GM20431 (cell line): ENCODE measurements around the gene PHETA1.
"Not testable (repeated sequence)": the region's sequence is repeated elsewhere in the genome, so short reads cannot be mapped to it uniquely, and the experiment has no call there.

Source experiments
- in situ Hi-C: fragments of 300-500 bp; cut with MseI, MboI; formaldehyde crosslinking; loops from one replicate; pipeline ENCODE4 v1.15.0; 2020; ENCODE audit warnings: low sequenced_read_pairs; ENCODE audit not compliant: unreplicated experiment

The PHETA1 gene

GRCh38 chr12:111379942-111380554 lies 11.2 kb upstream of the PHETA1 start:
- in situ Hi-C loops = loop anchor here (25.0 kb wide), 1 partner anchor 157 kb away; no protein-coding TSS in a partner anchor

- in situ Hi-C loops = loop anchor here (25.0 kb wide), 1 partner anchor 160 kb away; no protein-coding TSS in a partner anchor
These were observed 8.5 kb upstream of the PHETA1 start for GRCh38 chr12:111377440-111377839.

- in situ Hi-C loops = not testable (repeated sequence)
These were observed 4.3 kb upstream of the PHETA1 start for GRCh38 chr12:111373231-111373630.

- in situ Hi-C loops = no loop called here
These were observed 763 bp upstream of the PHETA1 start for GRCh38 chr12:111369496-111370220.

- in situ Hi-C loops = no loop called here
These were observed 556 bp downstream of the PHETA1 start for GRCh38 chr12:111368291-111368787.

GRCh38 chr12:111367661-111368221 lies 1.2 kb downstream of the PHETA1 start:
- in situ Hi-C loops = no loop called here

- in situ Hi-C loops = no loop called here
These were observed 2.3 kb downstream of the PHETA1 start for GRCh38 chr12:111366583-111366982.

- in situ Hi-C loops = no loop called here
These were observed 2.8 kb downstream of the PHETA1 start for GRCh38 chr12:111366075-111366474.

- in situ Hi-C loops = no loop called here
These were observed 5.3 kb downstream of the PHETA1 start for GRCh38 chr12:111363578-111363977.

GRCh38 chr12:111362687-111363475 lies 6.0 kb downstream of the PHETA1 start:
- in situ Hi-C loops = no loop called here

- in situ Hi-C loops = no loop called here
These were observed 6.9 kb downstream of the PHETA1 start for GRCh38 chr12:111361717-111362576.

GRCh38 chr12:111361073-111361716 lies 7.7 kb downstream of the PHETA1 start:
- in situ Hi-C loops = no loop called here

- in situ Hi-C loops = no loop called here
These were observed 8.5 kb downstream of the PHETA1 start for GRCh38 chr12:111360325-111360930.

- in situ Hi-C loops = no loop called here
These were observed 9.0 kb downstream of the PHETA1 start for GRCh38 chr12:111359914-111360276.

GRCh38 chr12:111359231-111359913 lies 9.5 kb downstream of the PHETA1 start:
- in situ Hi-C loops = no loop called here

- in situ Hi-C loops = no loop called here
These were observed 13.5 kb downstream of the PHETA1 start for GRCh38 chr12:111355201-111355925.

- in situ Hi-C loops = no loop called here
These were observed 14.4 kb downstream of the PHETA1 start for GRCh38 chr12:111354511-111354910.
